Cardiac fibroblast (primary cell): Measurements from ENCODE around the gene CD48.

Source experiments
- DNase-seq, 2 donors: peaks; one replicate each; pipeline versions ENCODE4 v3.0.0 to v3.0.0-alpha.2; 2010; ENCODE audit warnings: low read depth in 2 of 2
- H3K4me3 ChIP-seq, 2 donors: replicated peaks in 1 of 2; 1 replicate in 1 of 2; 2 replicates in 1 of 2; pipeline ENCODE4 v1.5.1; 2011; ENCODE audit warnings: low read depth in 2 of 2, low read length in 2 of 2, mild to moderate bottlenecking in 2 of 2, moderate library complexity in 1 of 2
- TF ChIP-seq, protein P1 (sequence below): IDR thresholded peaks from one replicate; pipeline ENCODE4 v1.5.1; 2011; ENCODE audit warnings: low read depth, mild to moderate bottlenecking, low read length, inconsistent platforms

The CD48 gene

GRCh38 chr1:160711602-160712311 is at the start of gene CD48:
TSS of gene CD48 (minus strand) at chr1:160711822. CDS start at chr1:160711763, 59 bp downstream.
- TF ChIP-seq, protein P1, sequence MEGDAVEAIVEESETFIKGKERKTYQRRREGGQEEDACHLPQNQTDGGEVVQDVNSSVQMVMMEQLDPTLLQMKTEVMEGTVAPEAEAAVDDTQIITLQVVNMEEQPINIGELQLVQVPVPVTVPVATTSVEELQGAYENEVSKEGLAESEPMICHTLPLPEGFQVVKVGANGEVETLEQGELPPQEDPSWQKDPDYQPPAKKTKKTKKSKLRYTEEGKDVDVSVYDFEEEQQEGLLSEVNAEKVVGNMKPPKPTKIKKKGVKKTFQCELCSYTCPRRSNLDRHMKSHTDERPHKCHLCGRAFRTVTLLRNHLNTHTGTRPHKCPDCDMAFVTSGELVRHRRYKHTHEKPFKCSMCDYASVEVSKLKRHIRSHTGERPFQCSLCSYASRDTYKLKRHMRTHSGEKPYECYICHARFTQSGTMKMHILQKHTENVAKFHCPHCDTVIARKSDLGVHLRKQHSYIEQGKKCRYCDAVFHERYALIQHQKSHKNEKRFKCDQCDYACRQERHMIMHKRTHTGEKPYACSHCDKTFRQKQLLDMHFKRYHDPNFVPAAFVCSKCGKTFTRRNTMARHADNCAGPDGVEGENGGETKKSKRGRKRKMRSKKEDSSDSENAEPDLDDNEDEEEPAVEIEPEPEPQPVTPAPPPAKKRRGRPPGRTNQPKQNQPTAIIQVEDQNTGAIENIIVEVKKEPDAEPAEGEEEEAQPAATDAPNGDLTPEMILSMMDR: no peak
- no peak within 1 kb of the TSS for H3K4me3 ChIP-seq
- no peak for DNase-seq

DNA sequence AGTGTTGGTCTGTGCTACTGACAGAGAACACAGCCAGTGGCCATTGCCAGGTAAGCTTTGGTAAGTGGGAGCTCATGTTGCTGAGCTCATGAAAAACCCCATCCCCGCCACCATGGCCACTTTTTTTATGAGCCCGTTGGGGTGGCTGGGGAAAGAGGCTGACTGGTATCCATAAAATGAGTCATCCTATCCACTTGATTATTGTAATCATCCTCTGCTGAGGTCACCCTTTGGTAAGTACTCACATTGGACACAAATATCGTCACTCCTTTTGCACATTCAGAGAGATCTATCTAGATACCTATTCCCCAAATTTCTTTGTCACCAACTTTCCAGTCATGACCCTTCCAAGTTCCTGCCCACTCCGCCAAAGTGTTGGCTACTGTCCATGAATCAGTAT is 49.4 kb upstream of the CD48 start:
- TF ChIP-seq, protein P1: no peak
- no peak for DNase-seq
- H3K4me3 ChIP-seq: no peak overlapping the region

DNA sequence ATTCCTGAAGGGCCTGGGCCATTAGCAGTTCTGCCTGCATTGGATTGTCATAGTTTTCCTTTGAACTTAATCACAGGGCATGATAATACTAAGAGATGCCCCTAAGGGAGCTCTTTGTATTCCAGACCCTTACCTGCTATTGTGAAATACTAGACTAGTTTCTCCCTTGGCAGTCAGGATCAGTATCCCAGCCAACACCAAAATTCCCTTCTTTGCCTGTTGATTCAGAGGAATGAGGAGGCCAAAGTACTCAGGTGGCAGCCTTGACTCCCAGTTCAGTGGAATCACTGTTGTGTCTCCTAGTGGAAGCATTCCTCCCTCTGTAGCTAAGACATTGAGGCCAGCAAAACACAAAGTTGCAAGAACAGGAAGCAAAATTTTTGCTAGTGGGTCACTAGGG is 48.1 kb upstream of the CD48 start:
- TF ChIP-seq, protein P1: no peak
- DNase-seq: no peak
- H3K4me3 ChIP-seq: no peak overlapping the region

DNA sequence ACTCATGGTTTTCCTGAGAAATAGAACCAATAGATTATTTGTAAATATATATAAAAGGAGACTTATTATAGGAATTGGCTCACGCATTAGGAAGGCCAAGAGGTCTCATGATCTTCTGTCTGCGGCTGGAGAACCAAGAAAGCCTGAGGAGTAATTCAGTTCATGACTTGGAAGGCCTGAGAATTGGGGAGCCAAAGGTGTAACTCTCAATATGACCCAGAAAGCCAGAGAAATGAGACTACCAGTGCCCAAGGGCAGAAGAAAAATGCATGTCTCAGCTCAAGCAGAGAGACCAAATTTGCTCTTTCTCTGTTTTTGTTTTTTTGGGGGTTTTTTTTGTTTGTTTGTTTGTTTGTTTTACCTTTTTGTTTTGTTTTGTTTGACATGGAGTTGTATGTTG is 46.9 kb upstream of the CD48 start:
- H3K4me3 ChIP-seq: no peak overlapping the region
- no peak for DNase-seq
- TF ChIP-seq, protein P1: no peak

DNA sequence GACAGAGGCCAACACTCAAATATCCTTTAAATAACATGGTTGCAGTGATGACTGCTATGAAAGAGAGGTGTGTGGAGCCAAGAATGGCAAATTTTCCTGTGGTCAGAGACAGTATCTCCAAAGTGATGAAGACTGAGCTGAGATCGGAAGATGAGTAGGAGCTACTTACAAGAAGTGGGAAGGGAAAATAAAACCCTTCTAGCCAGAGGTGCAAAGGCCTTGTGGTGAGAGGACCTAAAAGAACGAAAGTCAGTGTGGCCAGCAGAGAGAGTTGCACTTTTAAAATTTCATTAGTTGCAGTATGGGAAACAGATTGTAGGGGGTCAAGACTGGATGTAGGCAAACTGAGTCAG is 45.2 kb upstream of the CD48 start:
- H3K4me3 ChIP-seq: no peak overlapping the region
- no peak for DNase-seq
- TF ChIP-seq, protein P1: no peak

DNA sequence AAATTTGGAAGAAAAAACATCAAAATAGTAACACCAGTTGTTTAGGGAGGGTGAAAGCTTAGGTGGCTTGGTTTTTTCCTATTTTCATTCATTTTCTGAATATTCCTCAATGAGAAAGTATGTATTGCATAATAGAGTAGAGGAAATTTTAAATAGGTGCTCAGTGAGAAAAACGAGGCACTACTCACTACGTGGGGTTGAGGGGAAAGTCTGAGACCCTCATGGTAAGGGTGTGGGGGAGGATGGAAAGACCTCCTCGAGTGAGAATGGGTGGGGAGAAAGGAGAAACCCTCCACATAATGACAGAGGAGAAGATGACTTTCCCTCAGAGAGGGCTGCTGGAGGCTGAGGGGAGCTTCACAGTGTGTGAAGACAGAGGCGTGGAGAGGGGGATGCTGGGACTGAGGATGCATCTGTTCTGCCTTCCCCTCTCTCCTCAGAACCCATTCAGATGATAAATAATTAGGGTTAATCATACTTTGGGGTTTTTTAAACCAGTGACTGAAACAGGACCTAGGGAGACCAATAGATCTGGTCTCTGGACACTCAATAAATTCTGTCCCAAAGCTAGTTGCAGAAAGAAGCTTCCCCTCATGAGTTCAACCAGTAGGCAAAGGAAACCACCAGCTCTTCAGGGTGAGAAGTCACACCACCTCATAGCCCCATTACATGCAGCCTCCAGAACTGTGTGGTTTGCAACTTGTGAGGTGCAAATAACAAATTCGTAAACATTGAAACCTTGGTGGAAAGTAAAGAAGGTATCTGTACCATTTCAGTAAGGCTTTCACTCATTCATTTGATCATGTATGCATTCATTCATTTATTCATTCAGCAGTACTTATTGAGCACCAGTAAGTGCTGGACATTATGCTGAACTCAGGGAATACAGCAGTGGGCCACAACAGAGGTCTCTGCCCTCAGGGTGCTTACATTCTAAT is 44.6 kb upstream of the CD48 start:
- DNase-seq: no peak
- TF ChIP-seq, protein P1: no peak
- H3K4me3 ChIP-seq: no peak overlapping the region
